Stimulated activated CD8-positive, alpha-beta memory T cell treated with anti-CD3 and anti-CD28 coated beads, Interleukin-15, amount 100 ng/mL, for 4 hours (primary cell): ENCODE results near the gene CTBP2.

ENCODE experiments used
- DNase-seq, 2 donors: peaks; one replicate each; pipeline ENCODE4 v3.0.0-alpha.2; 2020; ENCODE audit warnings: low read depth in 2 of 2

Gene CTBP2

GRCh38 chr10:125043841-125044658 is 116.3 kb downstream of the CTBP2 start:
- no peak for DNase-seq

- no peak for DNase-seq
Measured at GRCh38 chr10:125041856-125042506, 118.4 kb downstream of the CTBP2 start.

- no peak for DNase-seq
Measured at GRCh38 chr10:125039354-125039769, 121.0 kb downstream of the CTBP2 start.

- no peak for DNase-seq
Measured at GRCh38 chr10:125038637-125039036, 121.7 kb downstream of the CTBP2 start.

- DNase-seq = no peak
Measured at GRCh38 chr10:125037145-125037877, 123.1 kb downstream of the CTBP2 start.

GRCh38 chr10:125035588-125036295 is 124.6 kb downstream of the CTBP2 start:
- no peak for DNase-seq

- DNase-seq = no peak
Measured at GRCh38 chr10:125035136-125035535, 125.2 kb downstream of the CTBP2 start.

GRCh38 chr10:125034675-125035074 is 125.7 kb downstream of the CTBP2 start:
- DNase-seq = no peak

- DNase-seq = no peak
Measured at GRCh38 chr10:125033146-125033924, 127.0 kb downstream of the CTBP2 start.

- DNase-seq = no peak
Measured at GRCh38 chr10:125032474-125033020, 127.8 kb downstream of the CTBP2 start.

GRCh38 chr10:125030567-125031197 is 129.7 kb downstream of the CTBP2 start:
- DNase-seq = no peak

GRCh38 chr10:125029584-125030242 is 130.7 kb downstream of the CTBP2 start:
- DNase-seq = no peak

GRCh38 chr10:125027871-125028869 is 132.2 kb downstream of the CTBP2 start:
- no peak for DNase-seq

GRCh38 chr10:125026974-125027735 is 133.2 kb downstream of the CTBP2 start:
- DNase-seq = no peak

GRCh38 chr10:125026036-125026931 is 134.1 kb downstream of the CTBP2 start:
- no peak for DNase-seq

- no peak for DNase-seq
Measured at GRCh38 chr10:125025341-125025740, 135.0 kb downstream of the CTBP2 start.
